ENCODE measurements around the gene RTL10.
"Not testable (repeated sequence)": the region's sequence is repeated elsewhere in the genome, so short reads cannot be mapped to it uniquely, and the experiment has no call there.

The RTL10 gene

GRCh38 chr22:19888131-19888746, 33.6 kb upstream of the RTL10 start:
- DNase-seq, result no peak

GRCh38 chr22:19887256-19887985, 32.7 kb upstream of the RTL10 start:
- no peak for DNase-seq

- DNase-seq, result no peak
Measured at GRCh38 chr22:19886605-19887255, 32.1 kb upstream of the RTL10 start.

GRCh38 chr22:19885841-19886592, 31.3 kb upstream of the RTL10 start:
- DNase-seq, result no peak

GRCh38 chr22:19884954-19885751, 30.5 kb upstream of the RTL10 start:
- DNase-seq, result no peak

GRCh38 chr22:19884161-19884953, 29.7 kb upstream of the RTL10 start:
- no peak for DNase-seq

GRCh38 chr22:19883446-19883845, 28.8 kb upstream of the RTL10 start:
- not testable (repeated sequence) for DNase-seq

- no peak for DNase-seq
Measured at GRCh38 chr22:19882446-19883381, 28.0 kb upstream of the RTL10 start.

GRCh38 chr22:19880786-19881569, 26.3 kb upstream of the RTL10 start:
- DNase-seq, result no peak

- DNase-seq, result no peak
Measured at GRCh38 chr22:19879992-19880785, 25.5 kb upstream of the RTL10 start.

- no peak for DNase-seq
Measured at GRCh38 chr22:19879643-19879991, 24.9 kb upstream of the RTL10 start.

- no peak for DNase-seq
Measured at GRCh38 chr22:19879246-19879570, 24.5 kb upstream of the RTL10 start.

- DNase-seq, result no peak
Measured at GRCh38 chr22:19878461-19879245, 24.0 kb upstream of the RTL10 start.

- DNase-seq, result no peak
Measured at GRCh38 chr22:19877626-19878339, 23.1 kb upstream of the RTL10 start.

GRCh38 chr22:19876941-19877625, 22.4 kb upstream of the RTL10 start:
- no peak for DNase-seq

GRCh38 chr22:19876314-19876940, 21.8 kb upstream of the RTL10 start:
- DNase-seq, result no peak
